ES-I3 (cell line): ENCODE results near the gene SH3RF3.

Experiments
- H3K36me3 ChIP-seq: 2 replicates; pipeline ENCODE4 v1.6.1; 2013; ENCODE audit warnings: mild to moderate bottlenecking, low read length, control low read depth, moderate library complexity; ENCODE audit not compliant: insufficient read depth
- H3K4me1 ChIP-seq: 2 replicates; pipeline ENCODE4 v1.6.1; 2013; ENCODE audit warnings: mild to moderate bottlenecking, control low read depth, low read length; ENCODE audit not compliant: insufficient read depth
- H3K9ac ChIP-seq: 2 replicates; pipeline ENCODE4 v1.6.1; 2013; ENCODE audit warnings: low read depth, mild to moderate bottlenecking, low read length, moderate library complexity
- H3K9me3 ChIP-seq: 2 replicates; pipeline ENCODE4 v1.6.1; 2013; ENCODE audit warnings: mild to moderate bottlenecking, low read length, moderate library complexity; ENCODE audit not compliant: control insufficient read depth, insufficient read depth

Gene SH3RF3

DNA sequence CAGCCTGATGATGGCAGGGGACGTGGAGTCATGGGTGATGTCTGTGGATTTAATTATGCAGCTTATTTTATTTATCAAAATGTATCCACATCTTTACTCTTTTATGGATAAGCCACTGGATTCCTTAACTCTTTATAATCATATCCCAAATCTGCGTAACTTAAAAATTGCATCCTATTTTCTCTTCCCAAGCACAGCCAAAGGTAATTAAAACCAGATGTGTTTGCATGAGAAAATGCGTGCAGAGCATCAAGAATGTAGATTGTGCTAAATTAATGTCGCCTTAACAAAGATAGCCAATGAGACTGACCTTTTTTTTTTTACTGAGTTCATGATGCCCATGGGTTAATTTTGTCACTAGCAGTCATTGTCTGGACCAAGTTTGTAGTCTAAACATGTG is 10.0 kb downstream of the SH3RF3 start:
- Histone ChIP-seq H3K9ac (no peak overlapping the region), H3K4me1 (no peaks in the 10 kb centered on the region), H3K9me3 (no peaks in the 10 kb centered on the region), H3K36me3 (no peaks in the 10 kb centered on the region)

GRCh38 chr2:109139865-109140396 is 10.9 kb downstream of the SH3RF3 start:
- Histone ChIP-seq H3K4me1 (no peaks in the 10 kb centered on the region), H3K36me3 (no peaks in the 10 kb centered on the region), H3K9me3 (no peaks in the 10 kb centered on the region), H3K9ac (no peak overlapping the region)

DNA sequence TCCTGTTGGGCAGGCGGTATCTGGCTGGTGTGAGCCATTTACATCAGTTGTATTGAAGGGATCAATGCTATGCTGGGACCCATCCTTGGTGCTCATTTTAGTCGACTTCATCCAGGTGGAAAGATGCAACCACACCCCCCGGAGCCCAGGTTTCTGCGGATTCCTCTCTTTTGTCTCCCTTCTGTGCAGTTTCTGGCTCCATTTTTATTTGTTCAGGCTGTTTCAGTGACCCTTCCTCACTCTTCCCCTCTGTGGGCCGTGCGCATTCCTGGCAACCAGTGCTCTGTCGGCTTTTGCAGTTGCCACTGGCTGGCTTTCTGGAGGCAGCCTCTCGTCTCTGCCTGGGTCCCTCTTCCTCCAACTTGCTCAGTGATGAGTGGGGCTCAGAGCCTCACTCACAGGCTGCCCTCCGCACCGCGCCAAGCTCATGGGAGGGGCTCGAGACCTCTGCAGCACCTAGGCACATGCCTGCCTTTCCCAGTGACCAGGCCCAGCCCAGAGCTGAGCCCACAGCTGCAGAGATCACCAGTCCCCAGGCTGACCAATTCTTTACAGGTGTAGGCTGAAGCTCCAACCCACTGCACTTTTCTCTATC is 12.1 kb downstream of the SH3RF3 start:
- Histone ChIP-seq H3K36me3 (no peaks in the 10 kb centered on the region), H3K4me1 (no peaks in the 10 kb centered on the region), H3K9me3 (no peaks in the 10 kb centered on the region)

GRCh38 chr2:109141727-109142283 is 12.8 kb downstream of the SH3RF3 start:
- Histone ChIP-seq H3K36me3 (no peaks in the 10 kb centered on the region), H3K4me1 (no peaks in the 10 kb centered on the region), H3K9me3 (no peaks in the 10 kb centered on the region), H3K9ac (no peak overlapping the region)

More for the DNA sequence above, 12.1 kb downstream of the SH3RF3 start:
- H3K9ac ChIP-seq = no peak overlapping the region

GRCh38 chr2:109142416-109143210 is 13.6 kb downstream of the SH3RF3 start:
- H3K9me3 ChIP-seq = no peaks in the 10 kb centered on the region
- no peaks in the 10 kb centered on the region for H3K4me1 ChIP-seq
- no peak overlapping the region for H3K9ac ChIP-seq
- no peaks in the 10 kb centered on the region for H3K36me3 ChIP-seq

DNA sequence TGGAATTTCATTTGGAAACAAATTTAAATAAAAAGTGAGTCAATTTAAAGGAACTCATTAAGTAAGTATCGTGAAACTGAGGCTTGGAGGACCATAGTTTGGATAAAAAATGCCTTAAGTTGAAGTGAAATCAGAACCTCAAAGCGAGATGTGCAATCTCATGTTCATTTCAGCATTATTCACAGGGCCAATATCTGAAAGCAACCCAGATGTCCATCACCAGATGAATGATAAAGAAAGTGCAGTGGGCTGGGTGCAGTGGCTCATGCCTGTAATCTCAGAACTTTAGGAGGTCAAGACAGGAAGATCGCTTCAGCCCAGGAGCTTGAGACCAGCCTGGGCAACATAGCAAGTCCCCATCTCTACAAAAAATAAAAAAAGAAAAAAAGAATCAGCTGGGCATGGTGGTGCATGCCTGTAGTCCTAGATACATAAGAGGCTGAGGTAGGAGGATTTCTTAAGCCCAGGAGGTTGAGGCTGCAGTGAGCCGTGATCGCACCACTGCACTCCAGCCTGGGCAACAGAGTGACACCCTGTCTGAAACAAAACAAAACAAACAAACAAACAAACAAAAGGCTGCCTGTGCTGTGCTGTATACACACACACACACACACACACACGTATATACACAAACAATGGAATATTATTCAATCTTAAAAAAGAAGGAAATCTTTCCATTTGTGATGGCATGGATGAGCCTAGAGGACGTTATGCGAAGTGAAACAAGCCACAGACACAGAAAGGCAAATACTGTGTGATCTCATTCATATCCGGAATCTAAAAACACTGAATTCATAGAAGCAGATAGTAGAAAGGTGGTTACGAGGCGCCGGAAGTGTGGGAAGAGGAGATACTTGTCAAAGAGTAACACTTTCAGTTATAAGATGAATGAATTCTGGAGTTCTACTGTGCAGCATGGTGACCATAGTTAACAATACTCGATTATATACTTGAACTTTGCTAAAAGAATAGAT is 14.5 kb downstream of the SH3RF3 start:
- Histone ChIP-seq H3K36me3 (no peaks in the 10 kb centered on the region), H3K9ac (no peak overlapping the region), H3K4me1 (no peaks in the 10 kb centered on the region), H3K9me3 (no peaks in the 10 kb centered on the region)

DNA sequence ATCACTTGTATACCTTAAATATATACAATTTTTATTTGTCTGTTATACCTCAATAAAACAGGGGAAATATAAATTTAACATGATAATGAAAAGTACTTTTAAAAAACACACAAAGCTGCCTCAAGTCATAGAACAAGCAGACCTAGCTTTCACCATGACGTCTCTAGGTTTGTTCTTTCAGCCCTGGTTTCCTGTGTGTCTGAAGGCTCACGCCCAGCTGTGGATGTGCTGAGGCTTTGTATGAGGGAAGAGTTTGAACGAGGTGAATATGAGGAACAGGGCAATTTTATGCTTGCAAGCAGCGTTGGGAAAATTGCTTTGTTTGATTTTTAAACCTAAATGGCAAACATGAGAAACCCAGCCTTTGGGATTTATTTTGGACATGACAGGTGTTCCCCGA is 15.3 kb downstream of the SH3RF3 start:
- H3K9ac ChIP-seq = no peak overlapping the region
- no peaks in the 10 kb centered on the region for H3K36me3 ChIP-seq
- H3K4me1 ChIP-seq = no peaks in the 10 kb centered on the region
- H3K9me3 ChIP-seq = no peaks in the 10 kb centered on the region

DNA sequence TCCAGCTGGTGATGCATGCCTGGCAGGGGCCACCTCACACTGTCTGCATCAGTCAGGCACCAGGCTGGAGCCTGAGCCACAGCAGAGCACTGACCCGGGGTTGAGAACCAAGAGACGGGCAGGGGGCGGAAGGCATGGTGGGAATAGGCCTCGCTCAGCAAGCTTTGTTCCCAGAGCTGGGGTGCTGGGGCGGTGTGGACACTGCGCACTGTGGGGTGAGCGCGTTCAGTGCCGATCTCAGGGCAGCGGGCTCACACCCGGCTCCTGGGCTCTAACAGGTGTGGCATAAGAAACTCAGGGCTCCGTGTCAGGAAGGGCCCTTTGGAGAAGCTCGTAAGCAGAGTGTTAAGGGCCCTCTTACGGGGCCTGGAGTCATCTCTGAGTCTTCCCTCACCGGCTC is 15.7 kb downstream of the SH3RF3 start:
- H3K9ac ChIP-seq = no peak overlapping the region
- no peaks in the 10 kb centered on the region for H3K9me3 ChIP-seq
- no peaks in the 10 kb centered on the region for H3K4me1 ChIP-seq
- H3K36me3 ChIP-seq = no peaks in the 10 kb centered on the region

DNA sequence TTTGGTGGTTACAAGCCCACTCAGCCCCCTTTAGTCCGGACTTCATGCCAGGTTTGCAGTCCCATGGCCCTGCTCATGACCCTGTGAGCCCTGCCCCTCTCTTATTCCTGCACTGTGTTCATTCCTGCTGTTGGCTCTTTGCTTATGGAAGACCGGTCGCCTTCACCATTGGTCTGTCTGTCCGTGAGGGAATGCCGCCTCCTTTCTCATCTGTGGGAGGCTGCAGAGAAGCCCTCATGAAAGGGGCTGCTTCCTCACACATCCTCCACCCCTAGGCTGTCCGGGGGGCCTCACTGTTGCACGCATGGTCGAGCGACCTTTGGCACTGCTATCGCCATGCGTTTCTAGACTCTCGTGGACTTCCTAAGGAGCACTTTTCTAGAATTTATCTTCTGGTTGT is 16.3 kb downstream of the SH3RF3 start:
- H3K9ac ChIP-seq = no peak overlapping the region
- no peaks in the 10 kb centered on the region for H3K36me3 ChIP-seq
- no peaks in the 10 kb centered on the region for H3K4me1 ChIP-seq
- no peaks in the 10 kb centered on the region for H3K9me3 ChIP-seq

- Histone ChIP-seq H3K36me3 (no peaks in the 10 kb centered on the region), H3K9ac (no peak overlapping the region), H3K9me3 (no peaks in the 10 kb centered on the region), H3K4me1 (no peaks in the 10 kb centered on the region)
These were observed 18.4 kb downstream of the SH3RF3 start for GRCh38 chr2:109147405-109147804.

DNA sequence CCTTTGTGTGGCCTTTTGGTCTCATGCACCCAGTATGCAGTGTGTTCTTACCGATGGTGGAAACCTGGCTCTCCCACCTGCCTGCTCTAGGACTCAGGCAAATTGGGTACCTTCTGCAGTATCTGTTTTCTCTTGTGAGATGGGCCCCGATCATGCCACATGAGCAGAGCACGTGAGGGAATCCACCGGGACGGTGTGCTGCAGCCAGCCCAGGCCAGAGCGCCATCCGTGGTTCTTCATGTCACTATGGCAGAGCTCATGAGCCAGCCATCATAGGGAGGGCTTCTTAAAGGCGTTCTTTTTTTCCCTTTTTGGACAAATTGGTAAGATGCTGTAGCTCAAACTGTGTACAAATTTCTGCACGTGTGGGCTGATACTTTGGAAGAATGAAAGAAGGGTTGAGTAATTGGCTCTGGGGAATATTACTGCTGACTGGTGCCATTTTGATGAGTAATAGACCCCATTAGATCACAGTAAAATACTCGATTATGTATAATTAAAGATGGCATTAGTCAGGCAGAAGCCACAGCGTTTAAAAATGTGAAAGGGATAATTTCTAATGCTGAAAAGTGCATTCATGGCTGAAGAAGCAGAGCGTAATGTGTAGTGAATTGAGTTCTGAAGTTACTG is 19.2 kb downstream of the SH3RF3 start:
- Histone ChIP-seq H3K36me3 (no peaks in the 10 kb centered on the region), H3K4me1 (no peaks in the 10 kb centered on the region), H3K9ac (no peak overlapping the region), H3K9me3 (no peaks in the 10 kb centered on the region)

GRCh38 chr2:109148991-109149645 is 20.1 kb downstream of the SH3RF3 start:
- Histone ChIP-seq H3K9me3 (no peaks in the 10 kb centered on the region), H3K36me3 (no peaks in the 10 kb centered on the region), H3K9ac (no peak overlapping the region), H3K4me1 (no peaks in the 10 kb centered on the region)

DNA sequence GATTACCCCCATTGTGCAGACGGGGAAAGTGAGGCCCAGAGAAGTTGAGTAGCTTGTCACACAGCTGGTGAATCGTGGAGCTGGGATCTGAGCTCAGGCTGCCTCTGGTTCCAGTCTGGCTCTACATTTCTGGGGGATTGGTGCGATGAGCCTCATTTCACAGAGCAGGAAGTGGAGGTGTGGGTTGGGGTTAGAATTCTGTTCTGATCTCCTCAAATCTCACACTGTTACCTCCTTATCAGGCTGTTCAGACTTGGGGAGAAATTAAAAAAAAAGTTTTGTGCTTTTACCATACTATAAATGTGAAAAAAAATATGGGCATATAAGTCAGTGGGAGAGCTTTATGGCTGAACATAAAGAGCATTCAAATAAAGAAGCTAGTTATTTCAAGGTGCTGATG is 21.6 kb downstream of the SH3RF3 start:
- no peaks in the 10 kb centered on the region for H3K4me1 ChIP-seq
- H3K9me3 ChIP-seq = no peaks in the 10 kb centered on the region
- H3K36me3 ChIP-seq = no peaks in the 10 kb centered on the region
- no peak overlapping the region for H3K9ac ChIP-seq
